GM23248 (cell line): ENCODE measurements around the gene CFAP61.

Source experiments
- EZH2 ChIP-seq: fragments of 200-600 bp; sonication (generic); IDR thresholded peaks from 2 replicates; pipeline ENCODE4 v1.6.1; 2018; ENCODE audit warnings: antibody characterized with exemption, mild to moderate bottlenecking; ENCODE audit not compliant: insufficient read depth, poor library complexity, severe bottlenecking
- EZH2phosphoT487 ChIP-seq: fragments of 200-600 bp; sonication (generic); IDR thresholded peaks from 2 replicates; pipeline ENCODE4 v1.6.1; 2018; ENCODE audit warnings: antibody characterized with exemption, moderate library complexity, mild to moderate bottlenecking, low read depth; ENCODE audit not compliant: insufficient read depth

- TF ChIP-seq EZH2 (no peak), EZH2phosphoT487 (no peak)
Measured at GRCh38 chr20:20251836-20252235, 199.5 kb downstream of the CFAP61 start.
